HEK293T (cell line): ENCODE measurements around the gene PDPN.

ENCODE experiments used
- FOXA1 ChIP-seq: fragments of 450-650 bp; IDR thresholded peaks from 2 replicates; pipeline ENCODE4 v1.6.1; 2016; ENCODE audit warnings: mild to moderate bottlenecking
- FOXM1 ChIP-seq: fragments of 450-650 bp; IDR thresholded peaks from 2 replicates; pipeline ENCODE4 v1.6.1; 2017; ENCODE audit warnings: mild to moderate bottlenecking, borderline replicate concordance
- HDGF ChIP-seq: fragments of 450-650 bp; IDR thresholded peaks from 2 replicates; pipeline ENCODE4 v1.6.1; 2017; ENCODE audit warnings: antibody characterized with exemption, borderline replicate concordance

GRCh38 chr1:13616234-13616633 lies 32.6 kb downstream of the PDPN start:
- no peak for TF ChIP-seq FOXA1
- TF ChIP-seq FOXM1, result no peak
- TF ChIP-seq HDGF, result no peak
